ENCODE results near the gene SGMS1.
"Not testable (repeated sequence)": the region's sequence is repeated elsewhere in the genome, so short reads cannot be mapped to it uniquely, and the experiment has no call there.

SGMS1 gene

GRCh38 chr10:50576245-50576815 is 47.4 kb downstream of the SGMS1 start:
- no peak overlapping the region for H3K4me3 ChIP-seq (ENCODE audit: control insufficient read depth, low read depth, low read length)
- no peak for TF ChIP-seq CTCF (conservative IDR thresholded peaks at IDR 0.05; ENCODE audit: control insufficient read depth, insufficient read depth, low read depth, low read length)
- DNase-seq (ENCODE audit: low read depth) = peak; percentile 7

- no peak for TF ChIP-seq CTCF (conservative IDR thresholded peaks at IDR 0.05; ENCODE audit: control insufficient read depth, insufficient read depth, low read depth, low read length)
Measured at GRCh38 chr10:50575477-50576244, 48.1 kb downstream of the SGMS1 start.

GRCh38 chr10:50574931-50575330 is 48.8 kb downstream of the SGMS1 start:
- no peak for TF ChIP-seq CTCF (conservative IDR thresholded peaks at IDR 0.05; ENCODE audit: control insufficient read depth, insufficient read depth, low read depth, low read length)

More at GRCh38 chr10:50575477-50576244, 48.1 kb downstream of the SGMS1 start:
- H3K4me3 ChIP-seq (ENCODE audit: control insufficient read depth, low read depth, low read length) = no peak overlapping the region
- no peak for DNase-seq (ENCODE audit: low read depth)

GRCh38 chr10:50574305-50574704 is 49.5 kb downstream of the SGMS1 start:
- DNase-seq (ENCODE audit: low read depth) = no peak
- peak; percentile 30 for TF ChIP-seq CTCF (conservative IDR thresholded peaks at IDR 0.05; ENCODE audit: control insufficient read depth, insufficient read depth, low read depth, low read length)
- H3K4me3 ChIP-seq (ENCODE audit: control insufficient read depth, low read depth, low read length) = no peak overlapping the region

More at GRCh38 chr10:50574931-50575330, 48.8 kb downstream of the SGMS1 start:
- H3K4me3 ChIP-seq (ENCODE audit: control insufficient read depth, low read depth, low read length) = no peak overlapping the region
- DNase-seq (ENCODE audit: low read depth) = no peak

- no peak overlapping the region for H3K4me3 ChIP-seq (ENCODE audit: control insufficient read depth, low read depth, low read length)
- TF ChIP-seq CTCF (conservative IDR thresholded peaks at IDR 0.05; ENCODE audit: control insufficient read depth, insufficient read depth, low read depth, low read length) = no peak
- DNase-seq (ENCODE audit: low read depth) = no peak
Measured at GRCh38 chr10:50572017-50572491, 51.7 kb downstream of the SGMS1 start.

- not testable (repeated sequence) for DNase-seq (ENCODE audit: low read depth); H3K4me3 ChIP-seq (ENCODE audit: control insufficient read depth, low read depth, low read length)
Measured at GRCh38 chr10:50568750-50569149, 55.0 kb downstream of the SGMS1 start.

- DNase-seq (ENCODE audit: low read depth) = no peak
- TF ChIP-seq CTCF (conservative IDR thresholded peaks at IDR 0.05; ENCODE audit: control insufficient read depth, insufficient read depth, low read depth, low read length) = no peak
- H3K4me3 ChIP-seq (ENCODE audit: control insufficient read depth, low read depth, low read length) = no peak overlapping the region
Measured at GRCh38 chr10:50567384-50567783, 56.4 kb downstream of the SGMS1 start.

Data from fibroblast of mammary gland (primary cell).